NCI-H82 treated with DMSO at 0.1 percent for 48 hours (cell line): ENCODE results near the gene SOWAHA.
A peak's percentile ranks its signal among the peaks of the same experiment; 100 is the strongest.

Experiments used
- DNase-seq: peaks from one replicate; lab custom pipeline; 2025; ENCODE audit not compliant: unreplicated experiment; lab: John Stamatoyannopoulos, UW

SOWAHA gene

GRCh38 chr5:132812781-132813598 lies at the start of gene SOWAHA:
SOWAHA (plus strand) TSS chr5:132813302; CDS start chr5:132813622, 320 bp downstream.
- no peak for DNase-seq

- DNase-seq, result no peak
Measured at GRCh38 chr5:132764051-132764450, 49.1 kb upstream of the SOWAHA start.

DNA sequence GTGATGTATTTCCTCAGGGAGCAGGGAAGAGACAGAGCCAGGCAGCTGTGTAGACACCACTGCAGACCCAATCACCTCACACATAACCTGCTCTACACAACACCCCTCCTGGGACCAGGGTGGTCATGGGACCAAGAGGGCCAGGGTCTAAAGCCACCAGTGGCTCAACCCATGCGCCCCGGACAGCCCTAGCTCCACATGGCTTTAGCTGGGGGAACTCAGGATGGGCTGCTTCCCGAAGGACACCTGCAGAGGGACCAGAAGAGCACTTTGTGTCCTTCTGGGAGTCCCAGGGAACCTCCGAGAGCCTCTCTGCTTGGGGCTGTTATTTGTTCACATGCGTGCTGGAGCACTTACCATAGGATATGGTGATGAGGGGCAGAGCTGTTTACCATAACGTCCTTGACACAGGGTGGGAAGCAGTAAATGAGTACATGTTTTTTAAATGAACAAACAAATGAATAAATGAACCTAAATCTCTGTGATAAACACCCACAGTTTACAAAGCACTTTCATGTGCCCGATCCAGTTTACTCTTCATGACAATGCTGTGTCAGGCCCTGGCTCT lies 48.3 kb upstream of the SOWAHA start:
- DNase-seq, result no peak

GRCh38 chr5:132765311-132766019 lies 47.6 kb upstream of the SOWAHA start:
- DNase-seq, result no peak

DNA sequence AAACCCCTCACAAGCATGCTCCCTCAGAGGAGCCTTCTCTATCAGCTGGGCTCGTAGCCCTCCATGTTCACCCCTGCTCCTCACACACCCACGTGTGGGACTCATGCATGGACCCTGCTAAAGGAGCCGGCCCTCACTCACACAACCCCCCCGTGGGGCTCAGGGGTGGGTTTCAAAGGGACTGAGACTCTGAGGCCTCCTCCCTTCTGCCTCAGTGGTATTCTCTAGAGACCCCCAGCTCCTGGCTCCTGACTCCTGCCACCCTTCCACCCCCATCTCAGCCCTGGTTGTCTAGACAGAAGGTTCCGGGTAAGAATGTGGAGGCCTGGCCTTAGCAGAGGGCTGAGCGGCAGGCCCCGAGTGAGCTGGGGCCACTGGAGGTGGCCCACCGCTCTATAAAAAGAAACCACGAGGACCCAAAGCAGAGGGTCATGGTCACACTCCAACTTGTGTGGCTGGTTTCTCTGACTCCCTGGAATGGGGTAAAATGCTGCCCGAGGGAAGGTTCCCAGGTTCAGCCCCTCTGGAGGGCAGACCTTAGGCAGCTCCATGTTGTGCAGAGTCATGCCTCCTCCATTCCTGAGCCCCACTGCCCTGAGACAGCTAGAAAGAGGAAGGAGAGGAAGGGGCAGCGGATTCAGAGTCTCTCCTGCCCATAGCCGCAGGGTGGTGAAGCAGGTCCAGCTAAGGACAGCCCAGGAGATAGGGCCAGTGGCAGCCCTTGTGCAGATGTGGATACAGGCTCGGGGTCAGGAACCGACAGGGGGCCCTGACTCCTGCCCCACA lies 46.9 kb upstream of the SOWAHA start:
- no peak for DNase-seq

- no peak for DNase-seq
Measured at GRCh38 chr5:132766806-132767055, 46.4 kb upstream of the SOWAHA start.

DNA sequence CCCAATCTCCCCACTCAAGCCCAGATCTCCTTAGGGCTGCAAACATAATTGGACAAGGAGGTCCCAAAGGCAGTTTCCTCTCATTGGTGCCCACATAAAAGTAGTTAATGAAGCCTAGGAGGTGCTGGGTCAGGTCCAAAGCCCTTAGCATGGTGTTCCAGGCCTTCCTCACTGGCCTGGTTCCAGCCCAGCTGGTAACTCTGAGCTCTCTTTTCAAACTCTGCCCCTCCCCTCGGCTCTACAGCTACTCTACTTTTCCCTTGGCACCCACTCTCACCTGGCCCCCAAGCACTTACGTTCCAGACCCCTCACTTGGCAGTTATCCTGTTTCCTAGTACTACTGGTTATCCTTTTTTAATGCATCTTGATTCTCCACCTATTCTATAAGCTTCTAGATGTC lies 46.0 kb upstream of the SOWAHA start:
- DNase-seq, result no peak

DNA sequence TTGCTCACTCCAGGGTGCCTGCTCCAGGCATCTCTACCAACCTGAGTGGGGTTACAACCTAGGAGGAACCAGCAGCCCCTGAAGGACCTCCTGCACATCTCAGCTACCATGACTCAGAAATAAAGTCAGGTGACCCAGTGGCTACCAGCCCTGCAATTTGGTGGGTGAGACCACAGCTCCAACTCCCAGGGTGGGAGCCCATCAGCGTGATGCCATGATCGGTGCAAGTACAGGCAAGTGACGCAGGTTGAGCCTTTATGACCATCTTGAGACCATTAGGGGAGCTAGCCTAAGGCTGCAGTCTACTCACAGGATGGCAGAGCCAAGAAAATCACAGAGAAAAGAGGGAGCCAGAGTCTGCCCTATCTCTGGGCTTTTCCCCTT lies 44.6 kb upstream of the SOWAHA start:
- no peak for DNase-seq

- no peak for DNase-seq
Measured at GRCh38 chr5:132770476-132771159, 42.5 kb upstream of the SOWAHA start.

DNA sequence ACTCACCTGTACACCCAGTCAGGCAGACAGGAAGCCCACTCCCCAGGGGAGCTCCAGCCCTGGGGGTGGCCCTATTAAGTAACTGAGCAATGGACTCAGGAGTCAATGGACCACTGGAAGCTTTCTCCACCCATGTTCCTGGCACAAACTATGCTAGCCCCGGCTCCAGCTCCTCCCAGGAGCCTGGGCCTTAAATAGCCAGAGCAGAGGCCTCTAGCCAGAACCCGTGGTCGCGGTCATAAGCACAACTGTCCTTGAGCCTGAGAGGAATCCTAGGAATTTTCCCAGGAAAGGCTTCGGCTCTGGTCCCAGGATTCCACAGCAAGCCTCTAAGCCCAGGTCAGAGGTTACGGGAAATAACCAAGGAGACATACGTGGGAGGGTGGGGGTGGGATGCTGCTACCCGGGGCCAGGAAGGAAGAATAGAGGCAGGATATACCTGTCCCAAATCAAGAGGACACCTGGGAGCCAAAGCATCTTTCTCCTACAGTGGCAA lies 41.6 kb upstream of the SOWAHA start:
- DNase-seq, result no peak

- no peak for DNase-seq
Measured at GRCh38 chr5:132772291-132773070, 40.6 kb upstream of the SOWAHA start.

GRCh38 chr5:132773114-132773513 lies 40.0 kb upstream of the SOWAHA start:
- DNase-seq, result no peak

DNA sequence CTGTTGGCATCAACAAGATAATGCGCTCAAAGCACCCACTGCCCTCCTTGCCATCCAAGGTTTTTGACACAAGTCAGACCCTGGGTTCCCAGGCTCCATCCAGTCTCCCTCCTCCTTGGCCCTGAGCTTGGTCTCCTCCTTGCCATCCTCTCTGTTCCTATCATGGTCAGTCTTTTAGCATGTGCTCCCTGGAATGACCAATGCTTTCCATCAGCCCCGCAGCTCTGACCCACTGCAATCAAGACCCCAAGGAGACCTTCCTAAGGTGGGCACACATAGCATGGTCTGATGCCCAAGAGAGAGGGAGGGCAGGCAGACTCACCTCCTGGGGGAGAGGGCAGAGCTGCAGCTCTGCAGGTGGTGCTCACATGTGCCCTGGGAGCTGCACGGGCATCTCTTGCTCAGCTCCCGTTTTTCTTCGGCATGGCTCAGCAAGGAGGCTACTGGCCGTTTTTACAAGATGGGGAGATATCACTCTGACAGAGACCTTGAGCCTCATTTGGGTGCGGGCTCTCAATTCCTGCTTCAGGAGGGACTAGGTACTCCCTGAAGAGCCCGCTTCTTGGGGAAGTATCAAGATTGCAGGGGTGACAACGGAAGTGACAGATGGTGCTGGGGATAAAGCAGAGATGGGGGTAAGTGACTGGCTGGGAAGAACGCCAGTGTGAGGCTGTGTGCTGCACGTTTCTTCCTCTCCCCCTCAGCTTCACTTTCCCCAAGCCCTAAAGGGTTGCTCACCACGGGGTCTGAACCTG lies 39.3 kb upstream of the SOWAHA start:
- peak; percentile 66 for DNase-seq

DNA sequence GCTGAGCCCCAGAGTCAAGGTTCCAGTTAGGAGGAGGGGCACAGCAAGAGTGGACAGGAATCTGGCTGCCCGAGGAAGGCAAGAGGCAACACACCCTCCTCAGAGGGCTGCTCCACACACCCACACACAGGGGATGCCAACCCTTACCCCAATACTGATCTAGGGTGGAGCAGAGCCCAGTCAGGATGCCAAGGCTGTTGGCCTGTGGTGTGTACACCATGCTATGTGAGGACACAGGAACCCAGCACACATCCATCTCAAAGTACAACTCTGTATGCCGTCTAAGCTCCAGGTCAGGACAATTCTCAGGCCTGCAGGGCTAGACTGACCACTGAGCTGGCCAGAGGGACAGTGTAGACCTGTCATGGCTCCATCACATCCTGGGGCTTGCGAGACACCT lies 38.7 kb upstream of the SOWAHA start:
- DNase-seq, result no peak

- DNase-seq, result no peak
Measured at GRCh38 chr5:132774896-132775295, 38.2 kb upstream of the SOWAHA start.

- no peak for DNase-seq
Measured at GRCh38 chr5:132775476-132775961, 37.6 kb upstream of the SOWAHA start.

DNA sequence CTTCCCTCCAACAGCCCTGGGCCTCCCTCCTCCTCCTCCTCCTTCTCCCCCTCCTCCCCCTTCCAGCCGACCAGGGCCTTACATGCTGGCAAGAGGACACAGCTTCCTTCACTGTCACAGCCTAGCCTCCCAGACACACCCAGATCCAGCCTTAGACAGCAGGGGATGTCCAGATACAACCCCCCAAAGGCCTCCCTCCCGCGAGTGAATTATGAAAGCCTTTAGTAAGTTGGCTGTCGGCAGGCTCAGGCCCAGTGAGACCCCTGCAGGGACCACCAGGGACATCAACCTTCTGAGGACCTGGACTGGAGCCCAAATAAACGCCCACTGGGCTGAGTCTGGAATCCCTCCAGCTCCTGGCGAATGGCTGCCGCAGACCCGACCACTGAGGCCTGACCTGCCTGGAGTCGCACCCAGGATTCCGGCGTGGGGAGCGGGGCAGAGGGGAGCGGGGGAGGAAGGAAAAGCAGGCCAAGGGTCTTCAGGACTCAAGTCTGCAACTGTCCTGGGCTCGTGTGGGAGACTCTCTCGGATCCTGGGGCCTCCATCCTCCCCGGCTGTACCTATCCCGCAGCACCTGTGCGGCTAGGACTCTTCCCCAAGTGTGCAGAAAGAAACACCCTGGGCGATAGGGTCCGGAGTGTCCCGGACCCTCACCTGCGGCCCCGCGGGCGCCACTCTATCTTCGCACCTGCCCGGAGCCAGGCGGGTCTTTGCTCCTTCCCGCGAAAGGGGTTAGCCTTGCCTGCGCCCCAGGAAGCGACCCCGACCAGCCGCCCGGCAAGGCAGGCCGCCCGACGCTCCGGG lies 36.8 kb upstream of the SOWAHA start:
- DNase-seq, result no peak

GRCh38 chr5:132776938-132777208 lies 36.2 kb upstream of the SOWAHA start:
- no peak for DNase-seq
